Endothelial cell of umbilical vein (primary cell): ENCODE data around the gene KIAA2012.

Experiments used
- EZH2 ChIP-seq: IDR thresholded peaks from 2 replicates; pipeline ENCODE4 v1.6.1; 2012; ENCODE audit warnings: borderline replicate concordance, low read depth, mild to moderate bottlenecking, moderate library complexity, low read length, inconsistent platforms; ENCODE audit not compliant: severe bottlenecking
- GATA2 ChIP-seq: IDR thresholded peaks from 2 replicates; pipeline ENCODE4 v1.7.0; 2011; ENCODE audit warnings: low read depth, mild to moderate bottlenecking, moderate library complexity, mixed read lengths, low read length; ENCODE audit not compliant: insufficient read length, insufficient read depth
- JUN ChIP-seq: IDR thresholded peaks from 2 replicates; pipeline ENCODE4 v1.6.1; 2011; ENCODE audit warnings: borderline replicate concordance, low read depth; ENCODE audit not compliant: insufficient read length, insufficient read depth
- MAX ChIP-seq: IDR thresholded peaks from 2 replicates; pipeline ENCODE4 v1.6.1; 2011; ENCODE audit not compliant: insufficient read depth, insufficient read length
- POLR2A ChIP-seq: IDR thresholded peaks from 2 replicates; pipeline ENCODE4 v1.6.1; 2012; ENCODE audit warnings: low read depth, mild to moderate bottlenecking, control low read depth, low read length
- POLR2AphosphoS5 ChIP-seq: IDR thresholded peaks from 2 replicates; pipeline ENCODE4 v1.6.1; 2012; ENCODE audit warnings: low read depth, mild to moderate bottlenecking, control low read depth, low read length, moderate library complexity; ENCODE audit not compliant: insufficient read depth
- TF ChIP-seq, protein P1 (sequence below), 2 donors: IDR thresholded peaks; 1 replicate in 1 of 2; 2 replicates in 1 of 2; pipeline ENCODE4 v1.5.1; 2011; ENCODE audit warnings: low read length in 2 of 2, mild to moderate bottlenecking in 2 of 2, moderate library complexity in 2 of 2, control low read depth in 1 of 2, inconsistent platforms in 1 of 2, low read depth in 1 of 2; ENCODE audit not compliant: insufficient read depth in 1 of 2; ENCODE audit errors: extremely low read depth in 1 of 2

DNA sequence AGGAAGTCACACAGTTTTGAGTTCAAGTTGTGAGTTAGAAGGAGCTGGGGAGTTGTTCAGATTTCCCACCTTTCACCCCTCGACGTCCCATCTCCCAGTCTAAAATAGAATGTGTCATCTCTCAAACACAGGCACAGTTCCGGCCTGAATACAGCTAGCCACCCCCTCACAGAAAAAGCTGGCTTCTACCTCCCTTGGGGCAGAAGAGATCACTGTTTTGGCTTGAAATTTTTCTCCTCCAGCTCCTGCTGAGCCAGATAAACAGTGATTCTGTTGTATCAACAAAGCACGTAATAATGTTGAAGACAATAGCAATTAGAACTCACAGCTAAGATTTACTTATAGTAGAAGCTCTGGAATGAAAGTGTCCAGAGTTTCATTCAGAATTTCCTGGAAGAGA, 74.7 kb downstream of the KIAA2012 start:
- TF ChIP-seq, protein P1, sequence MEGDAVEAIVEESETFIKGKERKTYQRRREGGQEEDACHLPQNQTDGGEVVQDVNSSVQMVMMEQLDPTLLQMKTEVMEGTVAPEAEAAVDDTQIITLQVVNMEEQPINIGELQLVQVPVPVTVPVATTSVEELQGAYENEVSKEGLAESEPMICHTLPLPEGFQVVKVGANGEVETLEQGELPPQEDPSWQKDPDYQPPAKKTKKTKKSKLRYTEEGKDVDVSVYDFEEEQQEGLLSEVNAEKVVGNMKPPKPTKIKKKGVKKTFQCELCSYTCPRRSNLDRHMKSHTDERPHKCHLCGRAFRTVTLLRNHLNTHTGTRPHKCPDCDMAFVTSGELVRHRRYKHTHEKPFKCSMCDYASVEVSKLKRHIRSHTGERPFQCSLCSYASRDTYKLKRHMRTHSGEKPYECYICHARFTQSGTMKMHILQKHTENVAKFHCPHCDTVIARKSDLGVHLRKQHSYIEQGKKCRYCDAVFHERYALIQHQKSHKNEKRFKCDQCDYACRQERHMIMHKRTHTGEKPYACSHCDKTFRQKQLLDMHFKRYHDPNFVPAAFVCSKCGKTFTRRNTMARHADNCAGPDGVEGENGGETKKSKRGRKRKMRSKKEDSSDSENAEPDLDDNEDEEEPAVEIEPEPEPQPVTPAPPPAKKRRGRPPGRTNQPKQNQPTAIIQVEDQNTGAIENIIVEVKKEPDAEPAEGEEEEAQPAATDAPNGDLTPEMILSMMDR (IDR thresholded peaks at IDR 0.05; ENCODE audit: extremely low read depth in 1 of 2, insufficient read depth in 1 of 2, low read depth in 1 of 2, low read length in 2 of 2), result no peak
- TF ChIP-seq MAX, result no peak
- no peak for TF ChIP-seq POLR2A
- no peak for TF ChIP-seq EZH2
- no peak for TF ChIP-seq GATA2
- no peak for TF ChIP-seq POLR2AphosphoS5
- TF ChIP-seq JUN, result no peak
